T-helper 2 cell treated with Interferon-gamma antibody and Interleukin-4, amounts not matched to agents 5 μg/mL and 100 μg/mL, for 36 hours (primary cell): Measurements from ENCODE around the gene ASF1B.

Experiments used
- DNase-seq: peaks from one replicate; pipeline ENCODE4 v3.0.0; 2021; ENCODE audit warnings: low spot score
- H3K27ac Mint-ChIP-seq: one replicate; pipeline ENCODE4 v1.8.0; 2021; ENCODE audit warnings: mild to moderate bottlenecking, mixed read lengths
- H3K27me3 Mint-ChIP-seq: one replicate; pipeline ENCODE4 v1.8.0; 2021; ENCODE audit warnings: low read depth, mixed read lengths
- H3K36me3 Mint-ChIP-seq: one replicate; pipeline ENCODE4 v1.8.0; 2021; ENCODE audit warnings: low read depth, mixed read lengths
- H3K4me1 Mint-ChIP-seq: one replicate; pipeline ENCODE4 v1.8.0; 2021; ENCODE audit warnings: low read depth, mixed read lengths
- H3K4me3 Mint-ChIP-seq: one replicate; pipeline ENCODE4 v1.8.0; 2022; ENCODE audit warnings: mild to moderate bottlenecking, moderate library complexity, mixed read lengths
- H3K9me3 Mint-ChIP-seq: one replicate; pipeline ENCODE4 v1.8.0; 2021; ENCODE audit warnings: mixed read lengths

ASF1B gene

DNA sequence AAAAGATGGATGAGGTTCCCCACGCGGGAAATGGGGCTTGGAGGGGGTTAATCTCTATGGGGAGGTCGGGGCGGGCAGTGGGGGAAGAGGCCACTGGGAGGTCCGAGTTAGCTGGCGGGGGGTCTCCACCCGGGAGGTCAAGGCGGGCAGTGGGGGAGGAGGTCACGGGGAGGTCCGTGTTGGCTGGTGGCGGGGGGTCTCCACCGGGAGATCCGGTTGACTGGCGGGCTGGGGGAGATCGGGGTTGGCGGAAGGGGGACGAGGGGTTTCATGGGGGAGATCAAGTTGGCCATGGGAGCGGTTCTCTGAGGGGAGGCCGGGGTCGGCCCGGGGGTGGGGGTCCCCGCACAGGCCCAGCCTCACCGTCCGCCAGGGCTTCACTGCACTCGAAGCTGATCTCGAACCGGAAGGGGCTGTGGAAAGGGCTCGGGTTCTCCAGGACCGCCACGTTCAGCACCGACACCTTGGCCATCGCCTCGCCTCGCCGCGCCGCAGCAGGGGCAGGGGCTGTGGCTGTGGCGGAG is 342 bp downstream of the ASF1B start:
- DNase-seq, result no peak
- H3K27me3 Mint-ChIP-seq, result no peaks in the 10 kb centered on the region
- H3K4me3 Mint-ChIP-seq, result peak overlapping the region; percentile 85
- H3K4me1 Mint-ChIP-seq, result peaks cover 27% of the 10 kb centered on the region
- H3K9me3 Mint-ChIP-seq, result no peaks in the 10 kb centered on the region
- H3K36me3 Mint-ChIP-seq, result peaks cover 33% of the 10 kb centered on the region
- peak overlapping the region; percentile 96 for H3K27ac Mint-ChIP-seq

DNA sequence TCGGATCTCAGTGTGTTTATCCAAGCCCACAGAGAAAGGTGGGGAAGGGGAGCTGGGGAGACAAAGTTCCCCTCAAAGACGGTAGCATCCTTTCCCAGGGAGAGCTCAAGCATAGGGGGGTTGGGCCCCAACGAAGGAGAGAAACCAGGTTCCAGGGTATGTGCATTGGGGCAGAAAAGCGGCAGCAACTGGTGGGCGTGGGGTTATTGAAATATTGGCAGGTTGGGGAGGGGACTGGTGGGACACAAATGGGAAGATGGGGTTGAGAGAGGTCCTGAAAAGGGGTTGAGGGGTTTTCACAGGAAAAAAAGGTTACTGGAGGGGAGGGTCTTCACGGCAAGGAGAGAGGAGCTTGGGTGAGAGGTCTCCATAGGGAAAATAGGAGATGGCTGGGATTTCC is 1.0 kb downstream of the ASF1B start:
- Mint-ChIP-seq H3K9me3 (no peaks in the 10 kb centered on the region), H3K27me3 (no peaks in the 10 kb centered on the region), H3K27ac (peak overlapping the region; percentile 96), H3K4me3 (peak overlapping the region; percentile 85), H3K4me1 (peaks cover 25% of the 10 kb centered on the region), H3K36me3 (peaks cover 34% of the 10 kb centered on the region)
- no peak for DNase-seq

DNA sequence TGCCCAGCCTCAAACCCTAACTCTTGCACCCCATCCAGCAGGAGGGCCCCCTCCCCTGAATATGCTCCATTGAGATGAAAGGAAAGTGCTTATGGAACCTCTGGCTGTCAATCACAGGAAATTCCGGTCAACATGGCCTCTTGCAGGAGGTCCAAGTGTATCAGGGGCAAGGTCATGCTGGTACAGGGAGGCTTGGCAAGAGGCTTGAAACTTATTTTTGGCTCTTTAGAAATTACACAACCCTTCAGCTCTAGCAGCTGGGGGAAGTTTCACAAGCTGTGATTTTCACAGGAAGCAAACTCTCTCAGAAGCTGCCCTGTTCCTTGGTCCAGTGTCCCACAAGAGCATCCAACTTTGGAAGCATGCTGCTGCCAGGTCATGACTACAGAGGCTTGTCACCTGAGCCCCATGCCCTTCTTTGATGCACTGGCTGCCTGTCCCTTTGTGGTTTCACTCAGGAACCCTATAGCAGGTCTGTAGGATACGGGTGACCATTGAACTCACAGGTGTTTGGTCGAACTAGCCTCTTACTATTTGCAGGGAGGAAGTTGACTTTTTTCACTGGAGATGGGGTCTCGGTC is 8.4 kb downstream of the ASF1B start:
- no peaks in the 10 kb centered on the region for H3K27me3 Mint-ChIP-seq
- H3K4me1 Mint-ChIP-seq, result peaks cover 5% of the 10 kb centered on the region
- no peak for DNase-seq
- H3K27ac Mint-ChIP-seq, result no peak overlapping the region
- no peak overlapping the region for H3K4me3 Mint-ChIP-seq
- H3K36me3 Mint-ChIP-seq, result peaks cover 35% of the 10 kb centered on the region
- H3K9me3 Mint-ChIP-seq, result no peaks in the 10 kb centered on the region

DNA sequence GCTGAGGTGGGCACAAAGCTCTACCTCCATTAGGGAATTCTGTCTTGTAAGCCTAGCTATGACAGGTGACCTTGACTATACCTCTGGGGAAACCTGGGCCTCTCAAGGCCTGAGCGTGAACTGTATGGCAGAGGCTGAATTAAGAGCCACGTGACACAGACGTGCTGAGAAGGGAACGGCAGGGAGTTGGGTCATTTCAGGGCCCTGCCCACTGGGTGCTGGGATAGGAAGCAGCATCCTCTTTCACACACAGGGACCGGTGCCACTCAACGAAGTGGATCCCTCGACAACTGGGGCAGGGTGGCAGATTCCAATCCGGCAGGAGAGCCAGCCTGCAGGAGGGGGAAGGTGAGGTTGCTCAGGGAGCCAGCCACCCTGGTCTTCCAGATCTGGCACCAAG is 9.2 kb downstream of the ASF1B start:
- no peak for DNase-seq
- H3K27ac Mint-ChIP-seq, result no peak overlapping the region
- peaks cover 6% of the 10 kb centered on the region for H3K4me1 Mint-ChIP-seq
- H3K9me3 Mint-ChIP-seq, result no peaks in the 10 kb centered on the region
- no peaks in the 10 kb centered on the region for H3K27me3 Mint-ChIP-seq
- H3K36me3 Mint-ChIP-seq, result peaks cover 39% of the 10 kb centered on the region
- H3K4me3 Mint-ChIP-seq, result no peak overlapping the region

DNA sequence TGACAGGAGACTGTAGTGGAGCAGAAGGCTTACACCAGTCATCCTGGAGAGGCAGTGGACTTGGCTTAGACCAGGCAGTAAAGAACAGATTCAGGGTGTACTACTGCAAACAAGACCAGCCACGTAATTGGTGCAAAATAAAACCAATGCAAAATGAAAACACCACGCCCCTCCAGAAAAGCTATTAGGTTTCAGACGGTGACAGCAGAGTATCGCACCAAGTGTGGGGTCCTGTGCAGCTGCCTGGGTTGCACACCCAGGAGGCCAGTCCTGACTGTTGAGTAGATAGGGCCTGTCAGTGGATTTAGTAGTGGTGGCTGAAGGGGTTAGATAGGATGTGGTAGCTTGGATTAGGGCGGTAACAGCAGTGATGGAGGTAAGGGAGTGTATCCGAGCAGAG is 13.5 kb downstream of the ASF1B start:
- Mint-ChIP-seq H3K27me3 (no peaks in the 10 kb centered on the region), H3K4me3 (no peak overlapping the region), H3K27ac (no peak overlapping the region), H3K4me1 (peaks cover 10% of the 10 kb centered on the region), H3K9me3 (no peaks in the 10 kb centered on the region), H3K36me3 (peaks cover 39% of the 10 kb centered on the region)
- no peak for DNase-seq

DNA sequence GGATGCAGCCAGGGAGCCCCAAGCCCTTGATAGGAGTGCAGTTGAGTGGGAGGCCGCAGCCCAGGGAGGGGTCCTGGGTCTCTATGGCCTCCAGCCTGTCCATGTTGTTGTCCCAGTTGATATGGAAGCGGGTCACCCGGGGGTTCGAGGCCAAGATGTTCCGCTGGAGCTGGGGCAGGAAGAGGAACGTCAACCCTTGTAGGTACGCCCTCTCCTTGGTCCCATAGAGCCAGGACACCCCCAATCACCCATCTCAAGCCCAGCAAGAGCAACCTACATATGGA is 15.9 kb downstream of the ASF1B start:
- Mint-ChIP-seq H3K27ac (no peak overlapping the region), H3K9me3 (no peaks in the 10 kb centered on the region), H3K27me3 (no peaks in the 10 kb centered on the region), H3K4me1 (peaks cover 24% of the 10 kb centered on the region), H3K4me3 (no peak overlapping the region), H3K36me3 (peaks cover 30% of the 10 kb centered on the region)
- no peak for DNase-seq

DNA sequence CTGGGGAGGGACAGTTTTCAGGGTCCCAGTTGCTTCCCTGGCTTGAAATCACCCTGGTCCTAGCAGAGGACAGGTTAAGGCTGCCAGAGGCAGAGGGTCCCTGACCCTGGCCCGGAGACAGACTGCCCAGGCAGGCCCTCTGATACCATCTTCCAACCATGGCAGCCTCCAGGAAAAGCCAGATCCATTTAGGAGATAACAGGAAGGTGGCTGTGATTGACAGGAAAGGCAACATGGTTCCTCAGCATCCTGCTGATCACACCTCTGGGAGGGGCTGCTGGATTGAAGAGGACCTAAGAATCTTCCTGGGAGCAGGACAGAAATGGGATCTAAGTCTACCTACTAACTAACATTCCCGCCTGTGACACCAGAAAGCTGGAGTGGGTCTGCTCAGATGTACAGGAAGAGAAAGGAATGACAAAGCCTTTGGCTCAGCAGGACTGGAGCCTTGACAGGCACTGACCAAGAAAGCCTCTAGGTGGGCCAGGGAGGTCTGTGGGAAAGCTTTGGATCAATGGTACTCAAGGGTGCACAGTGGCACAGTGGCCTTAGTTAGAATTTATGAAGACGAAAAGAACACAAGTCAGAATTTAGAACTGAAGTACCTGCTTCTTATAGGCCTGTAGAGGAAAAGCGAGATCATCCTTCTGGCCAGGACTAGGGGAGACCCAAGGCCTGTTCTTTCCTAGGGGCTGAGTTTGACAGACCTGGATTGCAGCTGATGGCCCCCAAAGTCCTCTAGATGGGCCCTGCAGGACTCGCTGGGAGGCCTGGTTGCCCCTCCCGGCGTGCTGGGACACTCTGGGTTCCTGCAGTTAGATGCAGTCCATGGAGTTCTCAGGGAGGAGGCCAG is 16.5 kb downstream of the ASF1B start:
- H3K9me3 Mint-ChIP-seq, result no peaks in the 10 kb centered on the region
- H3K4me1 Mint-ChIP-seq, result peaks cover 26% of the 10 kb centered on the region
- no peaks in the 10 kb centered on the region for H3K27me3 Mint-ChIP-seq
- no peak overlapping the region for H3K4me3 Mint-ChIP-seq
- DNase-seq, result no peak
- peaks cover 29% of the 10 kb centered on the region for H3K36me3 Mint-ChIP-seq
- no peak overlapping the region for H3K27ac Mint-ChIP-seq

DNA sequence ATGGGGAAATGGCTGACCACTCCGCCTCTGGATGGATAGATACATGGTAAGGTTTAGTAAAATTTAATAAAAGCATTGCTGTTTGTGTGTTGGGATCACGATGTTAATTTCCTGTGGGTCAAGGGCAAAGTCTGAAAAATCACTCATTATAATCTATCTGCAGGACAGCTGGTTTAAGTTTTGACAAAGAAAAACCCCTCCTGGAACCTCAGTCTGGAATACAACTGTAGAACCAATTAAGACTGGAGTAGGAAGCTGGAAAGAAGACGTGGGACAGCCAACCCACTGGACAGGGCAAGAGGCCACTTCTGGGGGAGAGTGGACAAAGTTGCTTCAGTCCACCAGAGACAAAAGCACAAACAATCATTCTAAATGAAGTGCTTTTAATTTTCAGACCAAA is 17.2 kb downstream of the ASF1B start:
- DNase-seq, result no peak
- Mint-ChIP-seq H3K36me3 (peaks cover 23% of the 10 kb centered on the region), H3K9me3 (no peaks in the 10 kb centered on the region), H3K27ac (peak overlapping the region; percentile 93), H3K4me1 (peaks cover 30% of the 10 kb centered on the region), H3K27me3 (no peaks in the 10 kb centered on the region), H3K4me3 (peak overlapping the region; percentile 86)

DNA sequence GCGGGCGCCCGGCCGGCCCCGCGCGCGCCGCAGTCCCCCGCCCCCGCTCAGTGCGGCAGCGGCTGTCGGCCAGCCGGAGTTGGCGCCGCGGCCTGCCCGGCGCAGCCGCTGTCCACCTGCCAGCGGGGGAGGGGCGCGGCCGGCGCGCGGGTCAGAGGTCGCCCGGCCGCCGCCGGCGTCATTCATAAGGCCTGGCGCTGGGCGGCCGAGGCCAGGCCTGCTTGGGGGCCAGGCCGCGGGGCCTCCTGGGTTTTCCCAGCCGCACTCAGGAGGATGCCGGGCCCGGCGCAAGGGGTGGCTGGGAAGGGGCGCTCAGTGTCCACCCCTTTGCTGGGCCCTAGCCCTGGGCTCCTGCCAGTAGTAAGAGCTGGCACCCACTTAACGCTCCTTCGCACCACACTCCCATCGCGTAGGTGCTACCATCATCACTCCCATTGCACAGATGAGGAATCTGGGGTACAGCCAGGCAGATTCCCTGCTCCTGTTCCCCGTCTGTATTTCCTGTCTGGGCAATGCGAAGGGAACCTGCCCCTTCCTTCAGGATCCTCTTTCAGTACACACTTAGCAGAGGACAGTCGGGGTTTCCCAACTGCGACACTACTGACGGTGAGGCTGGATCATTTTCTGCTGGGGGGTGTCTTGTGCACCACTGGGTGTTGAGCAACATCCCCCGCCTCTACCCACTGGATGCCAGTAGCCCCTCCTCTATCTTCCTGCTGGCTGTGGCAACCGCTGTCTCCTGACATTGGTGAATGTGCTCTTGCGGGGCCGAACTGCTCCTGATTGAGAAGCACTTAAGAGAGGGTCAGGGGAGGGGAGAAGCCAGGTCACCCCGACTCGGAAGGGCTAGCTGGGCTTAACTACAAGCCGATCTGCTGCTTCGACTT is 18.0 kb downstream of the ASF1B start:
- peaks cover 30% of the 10 kb centered on the region for H3K4me1 Mint-ChIP-seq
- H3K4me3 Mint-ChIP-seq, result peak overlapping the region; percentile 86
- no peaks in the 10 kb centered on the region for H3K9me3 Mint-ChIP-seq
- H3K27ac Mint-ChIP-seq, result peak overlapping the region; percentile 93
- peaks cover 23% of the 10 kb centered on the region for H3K36me3 Mint-ChIP-seq
- H3K27me3 Mint-ChIP-seq, result no peaks in the 10 kb centered on the region
- DNase-seq, result peak; percentile 27

DNA sequence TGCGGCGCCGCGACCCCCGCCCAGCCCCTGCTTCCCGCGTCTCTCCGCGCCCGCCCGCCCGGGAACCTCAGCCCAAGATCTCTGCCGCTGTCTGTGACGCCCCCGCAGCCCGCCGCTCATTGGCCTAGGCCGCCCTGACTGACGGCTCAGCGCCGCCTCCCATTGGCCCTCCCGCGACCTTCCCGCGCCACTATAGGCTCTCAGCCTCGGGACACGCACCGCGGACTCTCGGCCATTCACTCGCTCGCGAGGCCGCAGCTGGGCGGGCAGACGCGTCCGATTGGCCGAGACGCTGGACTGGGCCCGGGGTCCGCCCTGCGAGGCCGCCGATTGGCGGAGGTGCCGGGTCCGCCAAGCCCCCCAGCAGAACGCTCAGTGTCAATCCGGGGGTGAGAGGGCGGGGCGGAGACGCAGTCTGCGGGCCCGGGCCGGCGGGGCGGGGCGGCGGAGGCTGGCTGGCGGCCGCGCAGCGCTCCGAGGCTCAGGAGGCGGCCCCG is 18.7 kb downstream of the ASF1B start, which contains the start of gene PRKACA:
PRKACA (minus strand) TSS at position 95 of the 497 bp plus-strand sequence. CDS start 215 bp downstream, outside the sequence.
- H3K27ac Mint-ChIP-seq, result peak within 1 kb of the TSS; percentile 93
- H3K4me1 Mint-ChIP-seq, result peaks cover 30% of the 10 kb centered on the region
- peaks cover 19% of the 10 kb centered on the region for H3K36me3 Mint-ChIP-seq
- peak; percentile 100 for DNase-seq
- no peaks in the 10 kb centered on the region for H3K27me3 Mint-ChIP-seq
- H3K9me3 Mint-ChIP-seq, result no peaks in the 10 kb centered on the region
- H3K4me3 Mint-ChIP-seq, result peak within 1 kb of the TSS; percentile 94

DNA sequence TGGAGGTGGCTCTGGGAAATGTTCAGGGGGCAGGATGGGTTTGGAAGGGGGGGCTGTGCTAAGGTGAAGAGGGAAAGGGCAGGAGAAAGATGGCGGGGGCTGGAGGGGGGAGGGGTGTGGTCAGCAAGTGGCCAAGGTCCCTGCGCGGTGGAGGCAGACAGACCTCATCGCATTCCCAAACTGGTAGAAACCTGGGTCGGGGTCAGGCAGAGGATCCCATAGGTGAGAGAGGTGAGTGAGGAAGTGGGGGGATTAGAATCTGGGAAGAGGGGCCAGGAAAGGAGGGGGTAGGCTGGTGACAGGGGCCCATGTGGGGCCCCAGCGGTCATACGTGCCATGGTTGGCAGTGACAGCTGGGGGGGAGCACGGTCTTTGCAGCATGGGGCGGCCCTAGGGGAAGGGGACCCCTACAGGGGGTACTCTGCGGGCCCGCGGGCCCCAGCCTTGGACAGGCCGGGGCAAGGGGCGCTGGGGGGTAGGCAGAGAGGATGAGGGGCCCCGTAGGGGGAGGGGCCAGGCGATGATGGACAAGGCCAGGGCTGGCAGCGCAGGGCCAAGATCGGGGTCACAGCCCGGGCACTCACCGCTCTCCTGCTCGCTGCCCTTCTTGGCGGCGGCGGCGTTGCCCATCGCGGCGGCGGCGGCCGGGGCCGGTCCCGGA is 19.3 kb downstream of the ASF1B start:
- H3K4me3 Mint-ChIP-seq, result peak overlapping the region; percentile 94
- no peaks in the 10 kb centered on the region for H3K9me3 Mint-ChIP-seq
- H3K27me3 Mint-ChIP-seq, result no peaks in the 10 kb centered on the region
- DNase-seq, result peak; percentile 23
- H3K27ac Mint-ChIP-seq, result peak overlapping the region; percentile 88
- peaks cover 15% of the 10 kb centered on the region for H3K36me3 Mint-ChIP-seq
- H3K4me1 Mint-ChIP-seq, result peaks cover 29% of the 10 kb centered on the region

DNA sequence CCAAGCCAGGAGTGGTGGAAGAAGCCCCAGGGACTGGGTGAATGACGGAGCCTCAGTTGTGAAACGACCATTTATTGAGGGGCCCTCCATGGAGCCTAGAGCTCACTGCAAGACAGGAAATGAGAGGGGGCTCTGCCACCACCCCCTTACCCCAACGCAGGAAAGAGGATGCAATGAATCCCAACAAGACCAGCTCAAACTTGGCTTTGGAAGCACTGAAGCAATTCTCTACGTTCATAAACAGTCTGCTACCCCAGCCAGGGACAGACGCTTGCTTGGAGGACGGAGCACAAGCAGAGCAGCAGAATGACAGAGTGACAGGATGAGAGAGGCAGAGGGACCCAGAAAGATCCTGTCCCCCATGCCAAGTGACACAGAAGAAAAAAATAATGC is 19.9 kb downstream of the ASF1B start:
- H3K27me3 Mint-ChIP-seq, result no peaks in the 10 kb centered on the region
- H3K27ac Mint-ChIP-seq, result peak overlapping the region; percentile 88
- peak overlapping the region; percentile 94 for H3K4me3 Mint-ChIP-seq
- H3K4me1 Mint-ChIP-seq, result peaks cover 34% of the 10 kb centered on the region
- no peak for DNase-seq
- peaks cover 14% of the 10 kb centered on the region for H3K36me3 Mint-ChIP-seq
- H3K9me3 Mint-ChIP-seq, result no peaks in the 10 kb centered on the region

DNA sequence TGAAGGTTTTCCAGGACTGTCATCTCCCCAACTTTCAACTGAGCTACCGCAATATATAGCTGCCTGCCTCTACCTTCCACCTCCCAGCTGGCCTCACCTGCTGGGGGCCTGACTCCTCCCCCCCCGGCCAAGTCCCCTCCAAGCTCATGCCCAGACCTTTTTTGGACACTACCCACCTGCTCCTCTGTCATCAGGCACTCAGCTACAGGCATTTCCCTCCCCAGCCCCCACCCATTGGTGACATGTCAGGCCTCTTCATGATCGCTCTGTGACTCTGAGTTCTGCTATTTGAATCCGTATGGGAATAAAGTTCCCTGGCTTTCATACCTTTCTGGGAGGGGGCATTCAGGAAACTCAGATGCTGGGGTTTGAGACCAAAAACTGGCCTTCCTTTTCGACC is 20.6 kb downstream of the ASF1B start:
- Mint-ChIP-seq H3K36me3 (peaks cover 10% of the 10 kb centered on the region), H3K4me3 (peak overlapping the region; percentile 94), H3K9me3 (no peaks in the 10 kb centered on the region), H3K4me1 (peaks cover 36% of the 10 kb centered on the region), H3K27me3 (no peaks in the 10 kb centered on the region), H3K27ac (no peak overlapping the region)
- DNase-seq, result no peak
